HG02678 (cell line): ENCODE results near the gene RP2.

Experiments
- ATAC-seq: cut with Tn5 transposase; IDR thresholded peaks from one replicate; pipeline ENCODE4 v1.9.1; 2021; ENCODE audit warnings: mild to moderate bottlenecking, moderate library complexity; ENCODE audit not compliant: unreplicated experiment

The RP2 gene

DNA sequence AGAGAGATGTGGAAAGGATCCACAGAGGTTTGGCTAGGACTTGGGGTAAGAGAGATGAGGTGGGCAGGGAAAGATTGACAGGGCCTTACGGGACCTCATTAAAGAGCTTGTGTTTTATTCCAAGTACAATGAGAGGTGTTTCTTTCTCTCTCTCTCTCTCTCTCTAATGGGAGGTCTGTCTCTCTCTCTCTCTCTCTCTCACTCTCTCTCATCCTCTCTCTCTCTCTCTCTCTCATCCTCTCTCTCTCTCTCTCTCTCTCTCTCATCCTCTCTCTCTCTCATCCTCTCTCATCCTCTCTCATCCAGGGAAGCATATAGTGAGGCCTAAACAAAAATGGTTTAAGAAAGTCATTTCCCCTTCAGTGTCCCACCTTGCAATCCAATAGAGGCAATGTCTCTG is 80.8 kb downstream of the RP2 start:
- no peak for ATAC-seq

DNA sequence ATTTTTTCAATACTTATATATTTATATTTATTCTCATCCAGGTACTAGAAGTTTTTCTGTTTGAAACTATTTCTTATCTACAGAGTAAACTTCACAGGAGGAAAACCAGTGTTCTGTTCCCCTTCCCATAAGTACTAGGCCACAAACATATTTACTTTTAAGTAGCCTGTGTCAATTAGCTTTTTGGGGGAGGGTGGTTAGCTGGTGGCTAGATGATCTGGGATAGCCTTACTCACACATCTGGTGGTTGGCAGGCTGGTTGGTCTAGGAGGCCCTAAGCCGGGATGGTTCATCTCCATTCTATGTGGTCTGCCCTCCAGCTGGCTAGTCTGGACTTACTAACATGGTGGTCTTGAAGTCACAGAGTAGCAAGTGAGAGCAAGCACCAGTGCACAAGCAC is 81.6 kb downstream of the RP2 start:
- no peak for ATAC-seq

DNA sequence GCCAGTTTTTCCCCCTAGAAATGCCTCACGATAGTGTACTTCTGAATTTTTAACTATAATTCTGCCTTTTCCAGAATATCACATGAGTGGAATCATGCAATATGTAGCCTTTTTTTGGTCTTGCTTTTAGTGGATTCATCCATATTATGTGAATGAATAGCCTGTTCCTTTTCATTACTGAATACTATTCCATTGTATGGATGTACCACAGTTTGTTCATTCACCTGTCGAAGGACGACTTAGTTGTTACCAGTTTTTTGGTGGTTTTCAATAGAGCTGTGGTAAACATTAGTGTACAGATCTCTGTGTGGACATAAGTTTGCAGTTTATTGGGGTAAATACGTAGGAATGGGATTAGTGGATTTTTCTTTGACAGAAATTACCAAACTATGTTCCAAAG is 83.4 kb downstream of the RP2 start:
- ATAC-seq, result no peak

DNA sequence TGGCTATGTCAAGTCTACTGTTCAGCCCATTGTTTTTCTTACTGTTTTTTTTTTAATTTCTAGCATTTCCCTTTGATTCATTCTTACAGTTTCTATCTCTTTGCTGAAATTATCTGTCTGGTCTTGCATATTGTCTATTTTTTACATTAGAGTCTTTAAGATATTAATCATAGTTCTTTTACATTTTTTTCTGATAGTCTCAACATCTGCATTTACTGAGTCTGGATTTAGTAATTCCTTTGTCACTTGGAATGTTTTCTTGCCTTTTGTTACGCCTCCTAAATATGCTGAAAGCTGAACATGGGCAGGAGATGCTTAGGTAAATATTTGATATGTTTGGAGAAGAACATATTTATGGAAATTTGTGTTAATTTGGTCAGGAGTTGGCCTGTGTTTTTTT is 85.8 kb downstream of the RP2 start:
- ATAC-seq, result no peak

DNA sequence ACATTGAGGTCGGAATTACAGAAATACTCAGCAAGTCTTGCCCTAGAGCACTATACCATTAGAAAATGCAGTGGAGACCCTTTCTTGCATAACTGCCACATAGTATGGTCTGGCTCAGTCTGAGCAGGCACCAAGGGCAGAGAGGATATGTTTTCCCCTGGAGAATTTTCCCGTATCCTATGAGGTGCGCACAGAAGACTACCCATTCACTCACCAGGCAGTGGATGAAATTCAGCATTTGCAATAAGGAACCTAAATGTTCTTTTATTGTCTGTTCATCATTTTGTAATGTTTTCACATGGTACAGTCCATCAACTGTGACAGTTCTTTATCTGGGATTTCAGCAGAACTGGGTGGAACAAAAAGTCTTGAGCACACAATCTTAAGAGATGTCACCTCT is 90.9 kb downstream of the RP2 start:
- no peak for ATAC-seq

DNA sequence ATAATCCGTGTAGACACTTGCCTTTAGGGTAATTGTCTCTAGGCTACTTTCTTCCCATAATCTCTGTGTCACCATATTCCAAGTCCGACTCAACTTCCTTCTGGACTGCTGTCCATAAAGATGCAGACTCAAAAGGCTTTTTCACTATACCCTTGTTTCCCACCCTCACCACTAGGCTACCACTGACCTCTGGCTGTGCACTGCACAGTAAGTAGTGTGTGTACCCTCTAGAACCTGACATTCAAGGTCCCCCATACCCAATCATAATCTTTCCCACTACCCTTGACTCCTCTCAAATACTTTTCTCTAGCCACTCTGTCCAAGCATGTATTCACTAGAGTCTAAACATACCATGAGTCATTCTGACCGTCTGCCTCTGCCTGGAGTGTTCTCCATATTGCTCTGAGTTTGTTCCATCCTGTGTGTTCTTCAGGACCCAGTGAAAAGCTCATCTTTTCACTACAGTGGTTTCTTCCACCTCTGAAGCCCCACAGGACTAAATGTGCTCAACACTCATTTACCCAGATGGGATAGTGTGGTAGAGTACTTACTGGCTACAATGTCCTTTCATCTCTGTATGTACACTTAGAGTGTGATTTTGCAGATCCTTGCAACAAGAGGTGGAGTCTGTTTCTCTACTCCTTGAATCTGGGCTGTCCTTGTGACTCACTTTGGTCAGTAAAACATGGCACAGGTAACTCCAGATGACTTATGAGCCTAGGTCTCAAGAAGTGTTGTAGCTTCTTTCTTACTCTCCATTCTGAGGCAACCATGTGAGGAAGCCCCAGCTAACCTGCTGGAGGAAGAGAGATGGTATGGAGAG is 92.8 kb downstream of the RP2 start:
- no peak for ATAC-seq
